A549 (cell line): ENCODE measurements around the gene ZNF280C. TPM values are rescaled to one million over a fixed set of nuclear protein-coding genes. Genes with fewer than 3 reads are reported as not detected.

Experiments used
- ATAC-seq, 2 experiments: fragments of 200-7000 bp in 1 of 2; fragments of >200 bp in 1 of 2; cut with Nextera tagmentation in 1 of 2; cut with Tn5 transposase in 1 of 2; 3 replicates each; pipeline versions ENCODE4 v1.8.0 to v1.9.1; 2018 to 2020; ENCODE audit warnings: mild to moderate bottlenecking in 1 of 2, moderate library complexity in 1 of 2
- CTCF ChIA-PET: fragments of 300-600 bp; sonication (Branson Sonifier 250); formaldehyde crosslinking; extraction: SDS; loops from one replicate; lab custom pipeline; 2021; ENCODE audit warnings: antibody characterized with exemption, inconsistent platforms; lab: Yijun Ruan, JAX
- POLR2A ChIA-PET: fragments of 350-600 bp; formaldehyde crosslinking; extraction: SDS; loops from one replicate; lab custom pipeline; 2021; ENCODE audit warnings: antibody characterized with exemption, inconsistent platforms; lab: Yijun Ruan, JAX
- DNase-seq, 2 experiments: peaks; one replicate each; pipeline versions ENCODE4 v3.0.0 to v3.0.0-alpha.2; 2011 to 2016; ENCODE audit warnings: low read depth in 1 of 2, low spot score in 1 of 2
- FAIRE-seq: peaks from 2 replicates; lab custom pipeline; 2011; peaks lifted over from hg19 to GRCh38; lab: Jason Lieb, UNC
- H3K27ac ChIP-seq, 2 experiments: fragments of >200 bp; sonication (Bioruptor Twin); formaldehyde crosslinking; 3 replicates each; pipeline ENCODE4 v1.5.1; 2016 to 2017
- H3K4me1 ChIP-seq: fragments of >200 bp; sonication (Bioruptor Twin); formaldehyde crosslinking; 3 replicates; pipeline ENCODE4 v1.6.1; 2016
- H3K4me2 ChIP-seq: fragments of >200 bp; sonication (Bioruptor Twin); formaldehyde crosslinking; 3 replicates; pipeline ENCODE4 v1.6.1; 2016
- H3K4me3 ChIP-seq: fragments of >200 bp; sonication (Bioruptor Twin); formaldehyde crosslinking; 3 replicates; pipeline ENCODE4 v1.5.1; 2016
- H3K9me3 ChIP-seq: fragments of >200 bp; sonication (Bioruptor Twin); formaldehyde crosslinking; 3 replicates; pipeline ENCODE4 v1.6.1; 2016
- BCL3 ChIP-seq: fragments of >200 bp; sonication (Bioruptor Twin); formaldehyde crosslinking; IDR thresholded peaks from 3 replicates; pipeline ENCODE4 v1.6.1; 2016
- CBX8 ChIP-seq: fragments of 200-600 bp; sonication (generic); IDR thresholded peaks from 2 replicates; pipeline ENCODE4 v1.6.1; 2016
- CHD4 ChIP-seq: fragments of 200-600 bp; sonication (generic); IDR thresholded peaks from 2 replicates; pipeline ENCODE4 v1.6.1; 2016; ENCODE audit warnings: antibody characterized with exemption, mild to moderate bottlenecking, borderline replicate concordance
- EHF ChIP-seq: fragments of 250-450 bp; sonication (Bioruptor Pico); IDR thresholded peaks from 2 replicates; pipeline ENCODE4 v1.5.0; 2020; ENCODE audit warnings: mild to moderate bottlenecking
- EHMT2 ChIP-seq: fragments of 200-600 bp; sonication (generic); IDR thresholded peaks from 2 replicates; pipeline ENCODE4 v1.6.1; 2016; ENCODE audit warnings: antibody characterized with exemption, low read depth, mild to moderate bottlenecking, moderate library complexity
- EP300 ChIP-seq, 2 experiments: fragments of >200 bp; sonication (Bioruptor Twin); formaldehyde crosslinking; IDR thresholded peaks; 2 replicates in 1 of 2; 3 replicates in 1 of 2; pipeline ENCODE4 v1.6.1; 2016 to 2017
- GATA3 ChIP-seq: IDR thresholded peaks from 2 replicates; pipeline ENCODE4 v1.6.1; 2012; ENCODE audit warnings: borderline replicate concordance
- HES2 ChIP-seq: fragments of >200 bp; sonication (Bioruptor Twin); formaldehyde crosslinking; IDR thresholded peaks from 2 replicates; pipeline ENCODE4 v1.6.1; 2016
- HMGXB4 ChIP-seq: fragments of 250-450 bp; sonication (Bioruptor Pico); IDR thresholded peaks from 2 replicates; pipeline ENCODE4 v1.5.0; 2021; ENCODE audit warnings: mild to moderate bottlenecking, moderate library complexity, borderline replicate concordance
- HOXA7 ChIP-seq: fragments of 250-450 bp; sonication (Bioruptor Pico); IDR thresholded peaks from 2 replicates; pipeline ENCODE4 v1.5.0; 2020; ENCODE audit warnings: mild to moderate bottlenecking, moderate library complexity
- HOXB13 ChIP-seq: fragments of 250-450 bp; sonication (Bioruptor Pico); IDR thresholded peaks from 2 replicates; pipeline ENCODE4 v1.5.0; 2020; ENCODE audit warnings: low read depth, mild to moderate bottlenecking, moderate library complexity
- HOXB5 ChIP-seq: fragments of 250-450 bp; sonication (Bioruptor Pico); IDR thresholded peaks from 2 replicates; pipeline ENCODE4 v1.5.0; 2020; ENCODE audit warnings: mild to moderate bottlenecking, moderate library complexity
- JUNB ChIP-seq: fragments of >200 bp; sonication (Bioruptor Twin); formaldehyde crosslinking; IDR thresholded peaks from 2 replicates; pipeline ENCODE4 v1.6.1; 2016
- MAFK ChIP-seq: fragments of 450-650 bp; IDR thresholded peaks from 2 replicates; pipeline ENCODE4 v1.6.1; 2014; ENCODE audit not compliant: partially characterized antibody
- NFE2L2 ChIP-seq: fragments of 150-350 bp; conservative IDR thresholded peaks from 2 replicates; pipeline ENCODE4 v1.6.1; 2014; ENCODE audit warnings: low read length
- PBX3 ChIP-seq: IDR thresholded peaks from 2 replicates; pipeline ENCODE4 v1.6.1; 2012
- POLR2A ChIP-seq: IDR thresholded peaks from 2 replicates; pipeline ENCODE4 v1.6.1; 2012; ENCODE audit warnings: mild to moderate bottlenecking, low read length
- POLR2AphosphoS2 ChIP-seq: conservative IDR thresholded peaks from 2 replicates; pipeline ENCODE4 v1.6.1; 2012; ENCODE audit warnings: low read length, improper control_type of control experiment, inconsistent platforms
- RAD21 ChIP-seq, 2 experiments: fragments of >200 bp in 1 of 2; sonication (Bioruptor Twin) in 1 of 2; formaldehyde crosslinking in 1 of 2; IDR thresholded peaks in 1 of 2; conservative IDR thresholded peaks in 1 of 2; 2 replicates in 1 of 2; 3 replicates in 1 of 2; pipeline ENCODE4 v1.6.1; 2012 to 2018; ENCODE audit warnings: inconsistent platforms in 1 of 2
- TP53 ChIP-seq: fragments of 250-450 bp; sonication (Bioruptor Pico); IDR thresholded peaks from 2 replicates; pipeline ENCODE4 v1.5.0; 2021; ENCODE audit warnings: mild to moderate bottlenecking, moderate library complexity
- ZNF302 ChIP-seq: fragments of 250-450 bp; sonication (Bioruptor Pico); IDR thresholded peaks from 2 replicates; pipeline ENCODE4 v1.9.0; 2021; ENCODE audit warnings: inconsistent platforms, mild to moderate bottlenecking, moderate library complexity
- WGBS: methylation state at CpG from one replicate; pipeline ENCODE4 v1.1.6; 2017; ENCODE audit errors: missing lambda C conversion rate; 5-methylcytosine and 5-hydroxymethylcytosine counted together
- polyA plus RNA-seq, 4 experiments: library from polyadenylated mRNA; depleted of rRNA in 3 of 4; stranded (reverse); fragments of >200 nt; fragmentation: RNase III in 1 of 4; extraction: RNeasy Plus Mini Kit Qiagen cat#74134 plus additional on column Dnase treatment in 1 of 4; gene quantifications; 2 replicates in 3 of 4; 3 replicates in 1 of 4; pipeline ENCODE4 v1.2.3, GENCODE V29; 2011 to 2017

Gene ZNF280C
- polyA plus RNA-seq, 2 of the 4 experiments (the other 2 are of a cell fraction): 3.9 to 18.8 TPM

GRCh38 chrX:130267956-130268448 lies 697 bp downstream of the ZNF280C start:
- WGBS: 1% methylated on average over 13 of the region's 13 CpGs
- Histone ChIP-seq H3K27ac (peak overlapping the region; percentile 91 to 98), H3K4me2 (peak overlapping the region; percentile 84), H3K4me1 (peaks cover 25% of the 10 kb centered on the region), H3K4me3 (peak overlapping the region; percentile 85), H3K9me3 (peaks cover 6% of the 10 kb centered on the region; the same call in 2 of the 3 replicates)
- ATAC-seq: no peak; a peak in 3 of 6 replicates
- ChIA-PET CTCF (interaction anchor here (1.1 kb wide), 1 partner anchor 240 kb away, joined by 3 read pairs; no protein-coding TSS in a partner anchor), POLR2A (interaction anchor here (0.7 to 1.3 kb wide), 3 partner anchors 50 to 71 kb away, joined by 3 to 6 read pairs (median 4); no protein-coding TSS in a partner anchor)
- TF ChIP-seq RAD21 (conservative IDR thresholded peaks at IDR 0.05 in 1 of 2, IDR thresholded peaks at IDR 0.05 in 1 of 2): no peak
- no peak for TF ChIP-seq ZNF302
- no peak for TF ChIP-seq TP53 (CRISPR knock-in tag)
- TF ChIP-seq GATA3: no peak
- no peak for TF ChIP-seq HOXA7 (CRISPR knock-in tag)
- no peak for TF ChIP-seq JUNB
- TF ChIP-seq EHF (CRISPR knock-in tag): no peak
- no peak for TF ChIP-seq CBX8
- TF ChIP-seq HOXB5 (CRISPR knock-in tag): no peak
- FAIRE-seq: no peak
- no peak for DNase-seq

GRCh38 chrX:130264573-130264972 lies 4.1 kb downstream of the ZNF280C start:
- Histone ChIP-seq H3K9me3 (peaks cover 5% of the 10 kb centered on the region; the same call in 2 of the 3 replicates), H3K4me2 (peak overlapping the region; percentile 84; the same call in 2 of the 3 replicates), H3K4me1 (peaks cover 29% of the 10 kb centered on the region), H3K27ac (peak overlapping the region; percentile 55 to 63), H3K4me3 (no peak overlapping the region)
- DNase-seq (peak in 1 of 2 experiments; percentile 1), ATAC-seq (no peak), FAIRE-seq (peak; percentile 87)
- ChIA-PET CTCF (no interaction called here), POLR2A (interaction anchor here (0.6 kb wide), 1 partner anchor 69 kb away, joined by 5 read pairs; no protein-coding TSS in a partner anchor)
- peak; percentile 91 for TF ChIP-seq NFE2L2
- peak; percentile 78 for TF ChIP-seq MAFK
- TF ChIP-seq POLR2AphosphoS2: no peak
- WGBS: 94% methylated on average over 2 of the region's 2 CpGs

- Histone ChIP-seq H3K27ac (no peak overlapping the region), H3K4me3 (no peak overlapping the region), H3K4me2 (no peak overlapping the region), H3K4me1 (peaks cover 29% of the 10 kb centered on the region), H3K9me3 (no peaks in the 10 kb centered on the region)
- ChIA-PET POLR2A (no interaction called here), CTCF (no interaction called here)
- DNase-seq: peak in 1 of 2 experiments; percentile 1
- no peak for FAIRE-seq
- no peak for ATAC-seq
- no peak for TF ChIP-seq CHD4
- no peak for TF ChIP-seq EHMT2
- no peak for TF ChIP-seq POLR2A
- TF ChIP-seq HMGXB4 (CRISPR knock-in tag): no peak
- no peak for TF ChIP-seq JUNB
- no peak for TF ChIP-seq PBX3
- no peak for TF ChIP-seq EP300 (IDR thresholded peaks at IDR 0.05)
- TF ChIP-seq, all 56 proteins: peak for 0
Measured at GRCh38 chrX:130263016-130263415, 5.7 kb downstream of the ZNF280C start.

- WGBS: 98% methylated on average over 3 of the region's 3 CpGs
- Histone ChIP-seq H3K4me3 (no peak overlapping the region), H3K4me2 (no peak overlapping the region), H3K9me3 (no peaks in the 10 kb centered on the region), H3K27ac (no peak overlapping the region), H3K4me1 (peaks cover 29% of the 10 kb centered on the region)
- FAIRE-seq: no peak
- DNase-seq: no peak
- CTCF ChIA-PET: interaction anchor here (1.1 kb wide), 1 partner anchor 202 kb away, joined by 3 read pairs; no protein-coding TSS in a partner anchor
- no peak for ATAC-seq
- POLR2A ChIA-PET: no interaction called here
- no peak for TF ChIP-seq HES2
- no peak for TF ChIP-seq JUNB
- TF ChIP-seq PBX3: no peak
- no peak for TF ChIP-seq BCL3
- TF ChIP-seq HOXB13 (CRISPR knock-in tag): no peak
Measured at GRCh38 chrX:130262231-130262630, 6.5 kb downstream of the ZNF280C start.
